ENCODE data around the gene PSORS1C1. TPM values are rescaled to one million over a fixed set of nuclear protein-coding genes. Genes with fewer than 3 reads are reported as not detected.

PSORS1C1 gene
- total RNA-seq: not detected

GRCh38 chr6:31114541-31114878, at the start of gene PSORS1C1:
PSORS1C1 (plus strand) TSS chr6:31114800; CDS start chr6:31129633, 14,833 bp downstream.

GRCh38 chr6:31112478-31112877, 2.1 kb upstream of the PSORS1C1 start, which contains the start of gene C6orf15:
C6orf15 (minus strand) TSS chr6:31112575; CDS start chr6:31112555, 20 bp downstream.

GRCh38 chr6:31120151-31120915, 5.7 kb downstream of the PSORS1C1 start, which contains the start of gene CDSN:
CDSN (minus strand) TSS chr6:31120446; CDS start chr6:31120419, 27 bp downstream.

GRCh38 chr6:31138982-31139381, 24.4 kb downstream of the PSORS1C1 start, which contains the start of gene PSORS1C2:
PSORS1C2 (minus strand) TSS chr6:31139066; CDS start chr6:31139026, 40 bp downstream.

GRCh38 chr6:31157513-31158139, 43.0 kb downstream of the PSORS1C1 start, which contains the start of gene CCHCR1:
CCHCR1 (minus strand) TSS chr6:31157802; CDS start chr6:31157600, 202 bp downstream.

GRCh38 chr6:31158140-31158862, 43.7 kb downstream of the PSORS1C1 start, which contains the start of gene TCF19:
TCF19 (plus strand) TSS chr6:31158589; CDS start chr6:31159470, 881 bp downstream.

GRCh38 chr6:31170600-31170881, 55.9 kb downstream of the PSORS1C1 start, which contains the start of gene POU5F1:
POU5F1 (minus strand) TSS chr6:31170682; CDS start chr6:31170620, 62 bp downstream.

Other genes starting within 250 kb of the PSORS1C1 start
- gene DDR1, start 230.3 kb upstream of the PSORS1C1 start, total RNA-seq: 1 to 10 TPM; 7.0 to 9.3 TPM
- 10 to 100 TPM; 28.3 to 32.5 TPM for gene GTF2H4, start 206.6 kb upstream of the PSORS1C1 start, total RNA-seq
- gene VARS2, start 200.6 kb upstream of the PSORS1C1 start, total RNA-seq: 10 to 100 TPM; 32.9 to 33.4 TPM
- not detected for gene SFTA2, start 182.6 kb upstream of the PSORS1C1 start, total RNA-seq
- gene MUCL3, start 173.8 kb upstream of the PSORS1C1 start, total RNA-seq: not detected
- not detected for gene MUC21, start 131.1 kb upstream of the PSORS1C1 start, total RNA-seq
- gene MUC22, start 104.3 kb upstream of the PSORS1C1 start, total RNA-seq: not detected
- gene C6orf15, start 2.2 kb upstream of the PSORS1C1 start, total RNA-seq: not detected
- gene CDSN, start 5.6 kb downstream of the PSORS1C1 start, total RNA-seq: not detected
- not detected for gene PSORS1C2, start 24.3 kb downstream of the PSORS1C1 start, total RNA-seq
- gene CCHCR1, start 43.0 kb downstream of the PSORS1C1 start, total RNA-seq: 10 to 100 TPM; 29.1 to 34.4 TPM
- 10 to 100 TPM; 70.6 to 73.5 TPM for gene TCF19, start 43.8 kb downstream of the PSORS1C1 start, total RNA-seq
- gene POU5F1, start 55.9 kb downstream of the PSORS1C1 start, total RNA-seq: not detected
- gene HLA-C, start 157.3 kb downstream of the PSORS1C1 start, total RNA-seq: 1,000 to 10,000 TPM; 1,197 to 1,205 TPM
- gene HLA-B, start 242.4 kb downstream of the PSORS1C1 start, total RNA-seq: 1,000 to 10,000 TPM; 4,256 to 4,376 TPM